ENCODE measurements around the gene SYNGR1. TPM values are rescaled to one million over a fixed set of nuclear protein-coding genes. Genes with fewer than 3 reads are reported as not detected.

The SYNGR1 gene
- total RNA-seq, 2 experiments from 2014 or later = 2.4 to 3.8 TPM

DNA sequence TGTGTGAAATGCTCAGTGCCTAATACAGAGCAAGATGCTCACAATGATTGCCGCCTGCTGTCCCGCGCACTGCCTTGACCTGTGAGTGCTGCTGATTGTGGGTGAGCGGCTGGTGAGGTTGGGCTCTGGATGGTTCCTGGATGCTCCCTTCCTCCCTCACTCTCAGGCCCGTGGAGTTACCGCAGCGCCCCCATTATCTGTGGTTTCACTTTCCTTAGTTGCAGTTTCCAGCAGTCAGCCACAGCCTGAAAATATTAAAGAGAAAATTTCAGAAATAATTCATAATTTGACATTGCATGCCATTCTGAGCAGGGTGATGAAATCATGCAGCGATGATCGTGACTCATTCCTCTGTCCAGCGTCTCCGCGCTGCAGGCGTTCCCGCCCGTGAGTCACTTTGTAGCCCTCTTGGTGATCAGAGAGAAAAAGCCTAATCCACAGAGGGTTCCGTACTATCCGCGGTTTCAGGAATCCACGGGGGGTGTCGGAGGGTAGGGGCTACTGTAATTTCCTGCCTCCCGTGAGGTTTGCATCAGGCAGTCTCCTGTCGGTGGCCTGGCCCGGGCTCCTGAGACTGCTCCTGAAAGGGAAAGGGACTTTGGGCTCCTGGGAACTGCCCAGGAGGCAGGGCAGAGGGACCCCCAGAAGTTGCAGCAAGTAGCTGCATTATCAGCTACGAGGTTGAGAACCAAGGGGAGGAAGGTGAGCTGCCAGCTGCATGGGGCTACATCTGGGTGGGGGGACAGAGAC lies 41.0 kb upstream of the SYNGR1 start:
- Mint-ChIP-seq H3K4me1 (ENCODE audit: low read depth) (peaks cover 20% of the 10 kb centered on the region), H3K36me3 (ENCODE audit: low read depth) (peaks cover 24% of the 10 kb centered on the region), H3K4me3 (no peak overlapping the region), H3K27me3 (no peaks in the 10 kb centered on the region), H3K27ac (no peak overlapping the region), H3K9me3 (no peaks in the 10 kb centered on the region)
- intact Hi-C loops (cut with micrococcal nuclease) = no loop called here
- ChIA-PET CTCF (interaction anchor here (0.8 to 4.7 kb wide), 3 partner anchors 93 to 155 kb away, joined by 4 to 99 read pairs (median 5); no protein-coding TSS in a partner anchor), POLR2A (interaction anchor here (0.8 to 1.5 kb wide), 3 partner anchors 9 to 91 kb away, joined by 3 to 10 read pairs (median 4); partner anchors contain the start of gene TAB1)
- TF ChIP-seq, protein P1, sequence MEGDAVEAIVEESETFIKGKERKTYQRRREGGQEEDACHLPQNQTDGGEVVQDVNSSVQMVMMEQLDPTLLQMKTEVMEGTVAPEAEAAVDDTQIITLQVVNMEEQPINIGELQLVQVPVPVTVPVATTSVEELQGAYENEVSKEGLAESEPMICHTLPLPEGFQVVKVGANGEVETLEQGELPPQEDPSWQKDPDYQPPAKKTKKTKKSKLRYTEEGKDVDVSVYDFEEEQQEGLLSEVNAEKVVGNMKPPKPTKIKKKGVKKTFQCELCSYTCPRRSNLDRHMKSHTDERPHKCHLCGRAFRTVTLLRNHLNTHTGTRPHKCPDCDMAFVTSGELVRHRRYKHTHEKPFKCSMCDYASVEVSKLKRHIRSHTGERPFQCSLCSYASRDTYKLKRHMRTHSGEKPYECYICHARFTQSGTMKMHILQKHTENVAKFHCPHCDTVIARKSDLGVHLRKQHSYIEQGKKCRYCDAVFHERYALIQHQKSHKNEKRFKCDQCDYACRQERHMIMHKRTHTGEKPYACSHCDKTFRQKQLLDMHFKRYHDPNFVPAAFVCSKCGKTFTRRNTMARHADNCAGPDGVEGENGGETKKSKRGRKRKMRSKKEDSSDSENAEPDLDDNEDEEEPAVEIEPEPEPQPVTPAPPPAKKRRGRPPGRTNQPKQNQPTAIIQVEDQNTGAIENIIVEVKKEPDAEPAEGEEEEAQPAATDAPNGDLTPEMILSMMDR (IDR thresholded peaks at IDR 0.05) = no peak
- no peak for DNase-seq
- ATAC-seq = no peak

DNA sequence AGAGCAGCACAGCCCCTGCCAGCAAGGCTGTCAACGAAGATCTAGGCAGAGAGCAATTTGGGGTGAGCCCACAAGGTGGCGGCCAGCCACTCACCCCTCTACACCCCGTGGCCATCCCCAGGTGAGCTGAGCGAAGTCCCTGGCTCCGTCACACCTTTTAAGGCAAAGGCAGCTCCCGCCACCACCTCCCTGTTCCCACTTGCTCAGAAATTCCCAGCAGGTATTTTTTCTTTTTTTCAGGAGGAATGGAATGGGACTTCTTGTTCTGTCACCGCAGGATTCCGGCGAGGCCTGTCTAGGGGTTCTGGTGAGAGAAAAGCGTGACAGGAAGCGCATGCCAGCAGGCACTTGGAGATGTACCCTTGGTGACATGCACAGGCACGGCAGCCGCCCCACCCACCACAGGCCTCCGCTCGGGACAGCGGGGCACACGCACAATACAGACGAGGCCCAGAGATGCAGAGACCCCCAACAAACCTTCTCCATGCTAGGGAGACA lies 40.4 kb upstream of the SYNGR1 start:
- DNase-seq (no peak), ATAC-seq (no peak)
- H3K9me3 Mint-ChIP-seq = no peaks in the 10 kb centered on the region
- ChIA-PET POLR2A (interaction anchor here (0.8 to 5.5 kb wide), 6 partner anchors 9 to 139 kb away, joined by 3 to 40 read pairs (median 4); partner anchors contain the start of gene TAB1), CTCF (interaction anchor here (0.8 to 4.7 kb wide), 4 partner anchors 94 to 155 kb away, joined by 4 to 99 read pairs (median 4); no protein-coding TSS in a partner anchor)
- H3K27me3 Mint-ChIP-seq = no peaks in the 10 kb centered on the region
- H3K4me3 Mint-ChIP-seq = no peak overlapping the region
- intact Hi-C loops (cut with micrococcal nuclease) = no loop called here
- no peak overlapping the region for H3K27ac Mint-ChIP-seq
- H3K36me3 Mint-ChIP-seq (ENCODE audit: low read depth) = peaks cover 30% of the 10 kb centered on the region
- TF ChIP-seq, protein P1 (IDR thresholded peaks at IDR 0.05) = peak; percentile 36
- H3K4me1 Mint-ChIP-seq (ENCODE audit: low read depth) = peaks cover 23% of the 10 kb centered on the region

DNA sequence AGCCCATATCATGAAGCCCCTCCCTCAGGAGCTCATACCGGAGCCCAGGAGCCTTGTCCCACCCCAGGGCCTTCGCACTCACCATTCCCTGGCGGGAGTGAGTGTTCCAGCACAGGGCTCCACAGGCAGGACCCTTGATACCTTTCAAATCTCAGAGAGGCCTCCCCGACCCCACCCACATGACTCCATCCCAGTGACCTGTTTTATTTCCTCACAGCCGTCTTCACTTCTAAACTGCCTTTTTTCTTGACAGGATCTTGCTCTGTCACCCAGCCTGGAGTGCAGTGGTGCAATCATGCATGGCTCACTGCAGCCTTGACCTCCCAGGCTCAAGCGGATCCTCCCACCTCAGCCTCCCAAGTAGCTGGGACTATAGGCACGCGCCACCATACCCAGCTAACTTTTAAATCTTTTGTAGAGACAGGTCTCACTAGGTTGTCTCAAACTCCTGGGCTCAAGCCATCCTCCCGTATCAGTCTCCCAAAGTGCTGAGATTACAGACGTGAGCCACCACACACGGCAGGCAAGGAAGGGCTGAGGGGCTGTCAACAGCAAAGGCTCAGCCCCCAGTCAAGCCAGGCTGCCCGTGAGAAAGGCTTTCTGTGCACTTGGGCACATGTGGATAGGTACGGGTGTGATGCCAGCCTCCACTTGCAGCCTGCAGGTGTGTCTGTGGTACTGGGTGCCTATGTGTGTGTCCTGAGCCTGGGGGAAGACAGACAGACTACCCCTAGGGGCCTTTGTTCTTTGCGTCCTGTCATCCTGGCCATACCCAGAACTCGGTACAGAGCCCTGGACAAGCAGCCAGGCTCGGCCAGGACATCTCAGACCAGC lies 39.7 kb upstream of the SYNGR1 start:
- no peak for ATAC-seq
- H3K4me1 Mint-ChIP-seq (ENCODE audit: low read depth) = peaks cover 30% of the 10 kb centered on the region
- CTCF ChIA-PET = interaction anchor here (0.8 to 4.7 kb wide), 11 partner anchors 10 to 219 kb away, joined by 3 to 99 read pairs (median 5); partner anchors contain the start of gene RPL3
- no peak overlapping the region for H3K27ac Mint-ChIP-seq
- TF ChIP-seq, protein P1 (IDR thresholded peaks at IDR 0.05) = no peak
- peaks cover 37% of the 10 kb centered on the region for H3K36me3 Mint-ChIP-seq (ENCODE audit: low read depth)
- DNase-seq = no peak
- intact Hi-C loops (cut with micrococcal nuclease) = loop anchor here (2.0 kb wide), 1 partner anchor 139 kb away; no protein-coding TSS in a partner anchor
- no peak overlapping the region for H3K4me3 Mint-ChIP-seq
- no peaks in the 10 kb centered on the region for H3K9me3 Mint-ChIP-seq
- no peaks in the 10 kb centered on the region for H3K27me3 Mint-ChIP-seq
- POLR2A ChIA-PET = interaction anchor here (0.8 to 5.5 kb wide), 7 partner anchors 8 to 211 kb away, joined by 3 to 40 read pairs (median 4); partner anchors contain the start of gene TAB1

DNA sequence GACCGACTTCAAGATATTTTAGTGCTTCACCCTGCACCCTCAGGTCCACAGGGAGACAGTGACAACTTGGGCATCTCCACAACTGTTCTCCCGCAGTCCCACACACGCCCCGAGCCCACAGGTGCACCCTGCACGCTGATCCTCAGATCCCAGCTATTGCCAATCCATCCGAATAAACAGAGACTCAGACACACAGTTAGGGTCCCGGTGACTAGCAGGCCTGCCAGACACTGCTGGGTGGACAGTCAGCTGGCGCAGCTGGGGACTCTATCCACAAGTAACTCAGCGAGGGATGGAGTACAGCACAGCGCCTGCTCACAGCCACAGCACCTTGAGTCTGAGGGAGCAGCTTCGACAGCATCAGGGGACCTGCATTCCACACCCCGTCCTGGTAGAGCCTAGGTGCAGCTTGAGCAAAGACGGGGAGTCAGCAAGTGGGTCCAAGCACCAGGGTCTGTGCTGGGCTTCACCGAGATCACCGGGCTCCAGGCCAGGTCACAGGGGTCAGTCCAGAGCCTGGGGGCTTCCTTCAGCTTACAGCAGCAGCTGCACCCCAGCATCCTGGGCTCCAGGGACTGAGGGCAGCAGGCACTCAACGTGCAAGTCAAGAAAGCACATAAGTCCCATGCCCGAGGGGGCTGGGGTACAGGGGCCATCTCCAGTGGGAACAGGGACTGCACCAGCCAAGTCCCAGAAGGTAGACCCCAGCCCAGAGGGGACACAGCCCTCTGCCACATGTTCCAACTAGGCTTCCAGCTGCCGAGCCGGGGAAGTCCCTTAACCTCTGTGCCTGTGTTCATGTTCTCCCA lies 38.0 kb upstream of the SYNGR1 start:
- peaks cover 54% of the 10 kb centered on the region for H3K36me3 Mint-ChIP-seq (ENCODE audit: low read depth)
- intact Hi-C loops (cut with micrococcal nuclease) = loop anchor here (2.0 kb wide), 1 partner anchor 141 kb away; no protein-coding TSS in a partner anchor
- H3K27ac Mint-ChIP-seq = peak overlapping the region; percentile 43
- H3K4me3 Mint-ChIP-seq = no peak overlapping the region
- ChIA-PET POLR2A (interaction anchor here (0.7 to 9.1 kb wide), 23 partner anchors 8 to 218 kb away, joined by 3 to 101 read pairs (median 4); partner anchors contain the start of genes CBX7 and RPL3), CTCF (interaction anchor here (0.6 to 4.7 kb wide), 20 partner anchors 8 to 217 kb away, joined by 3 to 99 read pairs (median 4); partner anchors contain the start of gene RPL3)
- DNase-seq (peak; percentile 46), ATAC-seq (peak; percentile 3)
- no peaks in the 10 kb centered on the region for H3K27me3 Mint-ChIP-seq
- TF ChIP-seq, protein P1 (IDR thresholded peaks at IDR 0.05) = no peak
- no peaks in the 10 kb centered on the region for H3K9me3 Mint-ChIP-seq
- H3K4me1 Mint-ChIP-seq (ENCODE audit: low read depth) = peaks cover 45% of the 10 kb centered on the region

Measured in activated CD8-positive, alpha-beta T cell treated with anti-CD3 and anti-CD28 coated beads for 36 hours (primary cell).